ENCODE measurements around the gene SORT1.

DNA sequence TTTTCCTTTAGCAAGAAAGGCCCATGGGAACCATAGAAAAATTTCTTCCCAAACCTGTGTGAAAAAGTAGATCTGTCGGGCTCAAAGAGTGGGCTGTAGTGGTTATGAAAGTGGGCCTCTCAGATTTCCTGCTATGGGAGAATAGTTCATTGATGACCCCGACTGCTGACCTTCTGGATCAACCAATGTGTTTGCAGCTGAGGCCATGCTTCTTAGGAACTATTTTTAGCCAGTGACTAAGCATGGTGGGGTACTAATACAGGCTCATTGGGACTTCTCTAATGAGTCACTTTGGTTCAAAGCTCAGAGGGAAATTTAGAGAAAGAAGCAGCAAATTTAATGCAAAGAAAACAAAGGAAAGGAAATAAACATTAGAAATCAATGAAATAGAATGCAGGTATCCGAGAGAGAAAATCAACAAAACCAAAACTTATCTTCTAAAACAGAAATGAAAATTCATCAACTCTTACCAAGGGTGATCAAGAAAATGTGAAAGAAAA, 41.1 kb upstream of the SORT1 start:
- TF ChIP-seq, protein P1, sequence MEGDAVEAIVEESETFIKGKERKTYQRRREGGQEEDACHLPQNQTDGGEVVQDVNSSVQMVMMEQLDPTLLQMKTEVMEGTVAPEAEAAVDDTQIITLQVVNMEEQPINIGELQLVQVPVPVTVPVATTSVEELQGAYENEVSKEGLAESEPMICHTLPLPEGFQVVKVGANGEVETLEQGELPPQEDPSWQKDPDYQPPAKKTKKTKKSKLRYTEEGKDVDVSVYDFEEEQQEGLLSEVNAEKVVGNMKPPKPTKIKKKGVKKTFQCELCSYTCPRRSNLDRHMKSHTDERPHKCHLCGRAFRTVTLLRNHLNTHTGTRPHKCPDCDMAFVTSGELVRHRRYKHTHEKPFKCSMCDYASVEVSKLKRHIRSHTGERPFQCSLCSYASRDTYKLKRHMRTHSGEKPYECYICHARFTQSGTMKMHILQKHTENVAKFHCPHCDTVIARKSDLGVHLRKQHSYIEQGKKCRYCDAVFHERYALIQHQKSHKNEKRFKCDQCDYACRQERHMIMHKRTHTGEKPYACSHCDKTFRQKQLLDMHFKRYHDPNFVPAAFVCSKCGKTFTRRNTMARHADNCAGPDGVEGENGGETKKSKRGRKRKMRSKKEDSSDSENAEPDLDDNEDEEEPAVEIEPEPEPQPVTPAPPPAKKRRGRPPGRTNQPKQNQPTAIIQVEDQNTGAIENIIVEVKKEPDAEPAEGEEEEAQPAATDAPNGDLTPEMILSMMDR (IDR thresholded peaks at IDR 0.05), result no peak
- no peak for TF ChIP-seq POLR2A (IDR thresholded peaks at IDR 0.05)
